RWPE1 (cell line): ENCODE results near the gene ZKSCAN8.
"Not testable (repeated sequence)": the region's sequence is repeated elsewhere in the genome, so short reads cannot be mapped to it uniquely, and the experiment has no call there.

ENCODE experiments used
- CTCF ChIA-PET: fragments of 350-600 bp; sonication (Branson Sonifier 250); formaldehyde crosslinking; extraction: SDS; loops from one replicate; lab custom pipeline; 2021; lab: Yijun Ruan, JAX
- POLR2A ChIA-PET: fragments of 400-600 bp; formaldehyde crosslinking; extraction: SDS; loops from one replicate; lab custom pipeline; 2020; ENCODE audit warnings: antibody characterized with exemption; ENCODE audit not compliant: low non-redundant PET; lab: Yijun Ruan, JAX
- DNase-seq: peaks from one replicate; pipeline ENCODE4 v3.0.0; 2012; ENCODE audit warnings: low spot score
- H3K27ac ChIP-seq: fragments of 450-650 bp; 2 replicates; pipeline ENCODE4 v1.5.1; 2017
- TF ChIP-seq, protein P1 (sequence below): fragments of 450-650 bp; conservative IDR thresholded peaks from 2 replicates; pipeline ENCODE4 v1.5.1; 2017; ENCODE audit warnings: low read depth, mild to moderate bottlenecking

ZKSCAN8 gene

DNA sequence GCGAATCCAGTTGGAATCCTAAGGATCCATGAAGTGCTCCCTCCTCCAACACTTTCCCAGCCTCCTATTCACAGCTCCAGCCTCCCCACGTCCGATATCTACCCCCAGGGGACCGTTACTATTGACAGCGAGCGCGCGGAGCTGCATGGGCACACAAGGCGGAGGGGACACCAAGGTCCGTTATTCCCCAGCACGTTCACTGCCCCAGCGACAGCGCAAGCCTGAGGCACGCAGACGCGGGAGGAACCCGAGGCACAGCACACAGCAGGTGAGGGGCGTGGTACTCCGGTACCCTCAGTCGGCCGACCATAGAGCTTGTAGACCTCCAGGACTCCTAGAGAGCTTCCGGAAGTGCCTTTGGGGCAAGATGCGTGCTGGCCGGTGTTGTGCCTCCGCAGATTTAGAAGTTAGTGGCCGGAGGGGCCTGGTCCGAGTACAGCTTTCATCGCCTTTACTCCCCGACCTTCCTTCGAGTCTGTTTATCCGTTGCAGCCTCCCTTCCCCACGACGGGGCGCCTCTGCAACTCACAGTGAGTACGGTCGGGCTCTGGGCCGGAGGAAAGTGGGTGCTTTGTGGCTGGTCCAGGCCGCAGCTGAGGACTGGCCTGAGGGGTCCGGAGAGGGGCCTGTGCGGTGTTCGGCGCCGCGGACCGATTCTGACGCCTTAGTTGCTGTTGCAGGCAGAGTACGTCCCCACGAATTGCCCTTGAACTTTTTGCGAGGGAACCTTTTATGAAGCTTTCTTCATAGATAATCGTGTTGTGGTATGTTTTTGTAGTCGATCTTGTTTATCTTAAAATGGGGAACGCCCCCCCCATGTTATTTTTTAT lies at the start of gene ZKSCAN8:
ZKSCAN8 (plus strand) TSS at position 384 of the 830 bp plus-strand sequence. CDS start 6,525 bp downstream, outside the sequence.
- POLR2A ChIA-PET = interaction anchor here (1.6 to 2.3 kb wide), 2 partner anchors 17 to 77 kb away, joined by 5 to 9 read pairs; partner anchors contain the start of gene ZSCAN16
- CTCF ChIA-PET = interaction anchor here (0.6 to 1.5 kb wide), 2 partner anchors 214 to 1546 kb away, joined by 3 to 6 read pairs; no protein-coding TSS in a partner anchor
- TF ChIP-seq, protein P1, sequence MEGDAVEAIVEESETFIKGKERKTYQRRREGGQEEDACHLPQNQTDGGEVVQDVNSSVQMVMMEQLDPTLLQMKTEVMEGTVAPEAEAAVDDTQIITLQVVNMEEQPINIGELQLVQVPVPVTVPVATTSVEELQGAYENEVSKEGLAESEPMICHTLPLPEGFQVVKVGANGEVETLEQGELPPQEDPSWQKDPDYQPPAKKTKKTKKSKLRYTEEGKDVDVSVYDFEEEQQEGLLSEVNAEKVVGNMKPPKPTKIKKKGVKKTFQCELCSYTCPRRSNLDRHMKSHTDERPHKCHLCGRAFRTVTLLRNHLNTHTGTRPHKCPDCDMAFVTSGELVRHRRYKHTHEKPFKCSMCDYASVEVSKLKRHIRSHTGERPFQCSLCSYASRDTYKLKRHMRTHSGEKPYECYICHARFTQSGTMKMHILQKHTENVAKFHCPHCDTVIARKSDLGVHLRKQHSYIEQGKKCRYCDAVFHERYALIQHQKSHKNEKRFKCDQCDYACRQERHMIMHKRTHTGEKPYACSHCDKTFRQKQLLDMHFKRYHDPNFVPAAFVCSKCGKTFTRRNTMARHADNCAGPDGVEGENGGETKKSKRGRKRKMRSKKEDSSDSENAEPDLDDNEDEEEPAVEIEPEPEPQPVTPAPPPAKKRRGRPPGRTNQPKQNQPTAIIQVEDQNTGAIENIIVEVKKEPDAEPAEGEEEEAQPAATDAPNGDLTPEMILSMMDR = no peak
- DNase-seq = peak; percentile 83
- H3K27ac ChIP-seq = peak within 1 kb of the TSS; percentile 81

DNA sequence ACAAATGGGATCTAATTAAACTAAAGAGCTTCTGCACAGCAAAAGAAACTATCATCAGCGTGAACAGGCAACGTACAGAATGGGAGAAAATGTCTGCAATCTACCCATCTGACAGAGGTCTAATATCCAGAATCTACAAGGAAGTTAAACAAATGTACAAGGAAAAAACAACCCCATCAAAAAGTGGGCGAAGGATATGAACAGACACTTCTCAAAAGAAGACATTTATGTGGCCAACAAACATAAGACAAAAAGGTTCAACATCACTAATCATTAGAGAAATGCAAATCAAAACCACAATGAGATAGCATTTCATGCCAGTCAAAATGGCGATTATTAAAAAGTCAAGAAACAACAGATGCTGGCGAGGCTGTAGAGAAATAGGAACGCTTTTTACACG lies 39.5 kb upstream of the ZKSCAN8 start:
- CTCF ChIA-PET, H3K27ac ChIP-seq, POLR2A ChIA-PET, DNase-seq: not testable (repeated sequence)

DNA sequence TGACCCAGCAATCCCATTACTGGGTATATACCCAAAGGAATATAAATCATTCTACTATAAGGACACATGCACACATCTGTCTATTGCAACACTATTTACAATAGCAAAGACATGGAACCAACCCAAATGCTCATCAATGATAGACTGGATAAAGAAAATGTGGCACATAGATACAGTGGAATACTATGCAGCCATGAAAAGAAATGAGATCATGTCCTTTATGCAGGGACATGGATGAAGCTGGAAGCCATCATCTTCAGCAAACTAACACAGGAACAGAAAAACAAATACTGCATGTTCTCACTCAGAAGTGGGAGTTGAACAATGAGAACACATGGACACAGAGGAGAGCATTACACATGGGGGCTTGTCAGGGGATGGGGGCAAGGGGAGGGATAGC lies 39.0 kb upstream of the ZKSCAN8 start:
- DNase-seq, H3K27ac ChIP-seq, CTCF ChIA-PET, POLR2A ChIA-PET: not testable (repeated sequence)

DNA sequence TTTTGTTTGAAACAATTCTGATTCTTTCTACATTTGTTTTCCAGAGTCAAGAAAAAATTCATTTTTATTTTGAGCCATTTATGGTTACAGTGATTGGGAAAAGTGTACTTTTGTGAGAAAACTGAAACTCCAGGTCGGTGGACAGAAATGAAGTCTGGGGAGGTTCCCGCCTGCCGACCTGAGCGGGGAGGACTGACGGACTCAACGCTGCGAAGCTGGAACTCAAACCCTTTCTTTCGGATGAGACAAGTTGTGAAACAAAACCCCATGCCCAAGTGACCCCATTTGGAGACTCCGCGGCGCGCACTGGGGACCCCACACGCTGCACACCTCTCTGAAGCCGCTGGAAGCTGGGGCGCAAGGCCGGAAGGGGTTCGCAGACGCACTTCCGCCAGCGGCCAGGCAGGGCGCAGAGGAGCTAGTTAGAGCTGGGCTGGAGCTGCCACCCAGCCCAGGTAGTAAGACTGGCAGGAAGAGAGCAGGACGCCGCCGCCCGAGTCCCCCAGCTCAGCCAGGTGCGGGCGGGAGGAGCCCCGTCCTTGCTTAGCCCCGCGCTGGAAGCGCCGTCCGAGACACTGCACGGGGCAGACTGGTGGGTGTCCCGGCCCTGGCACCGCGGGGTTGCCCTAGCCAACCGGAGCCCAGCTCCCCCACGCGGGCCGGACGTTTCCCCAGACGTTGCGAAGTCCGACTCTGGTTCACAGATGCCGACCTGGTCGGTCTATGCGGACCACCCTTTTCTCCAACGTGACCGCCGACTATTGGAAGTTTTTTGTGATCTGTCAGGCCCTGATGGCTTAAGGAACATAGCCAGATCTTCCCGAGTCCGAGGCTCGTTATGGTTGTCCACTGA lies 37.1 kb upstream of the ZKSCAN8 start:
- CTCF ChIA-PET = interaction anchor here (0.6 to 0.8 kb wide), 6 partner anchors 12 to 1827 kb away, joined by 3 to 5 read pairs (median 4); no protein-coding TSS in a partner anchor
- TF ChIP-seq, protein P1 = peak; percentile 50
- POLR2A ChIA-PET = interaction anchor here (0.5 to 0.9 kb wide), 3 partner anchors 10 to 231 kb away, joined by 3 to 14 read pairs (median 3); no protein-coding TSS in a partner anchor
- peak; percentile 84 for DNase-seq
- peak overlapping the region; percentile 80 for H3K27ac ChIP-seq

DNA sequence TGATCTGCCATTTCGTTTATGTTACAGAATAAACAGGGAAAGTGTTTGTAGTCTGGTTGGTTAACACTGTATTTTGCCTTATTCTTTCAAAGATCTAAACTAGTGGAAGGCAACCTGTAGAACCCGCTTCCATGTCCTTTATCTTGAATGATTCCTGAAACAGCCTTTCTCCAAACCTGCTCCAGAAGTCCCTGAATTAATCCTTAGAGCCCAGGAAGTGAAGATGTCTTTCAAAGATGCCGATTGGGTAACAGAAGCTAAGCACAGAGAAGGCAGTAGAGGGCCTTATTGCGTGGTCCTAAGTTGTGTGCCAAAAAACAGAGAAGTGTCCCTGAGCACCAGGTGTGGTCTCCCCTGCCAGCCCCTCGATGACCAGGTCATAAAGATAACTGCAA lies 36.4 kb upstream of the ZKSCAN8 start:
- CTCF ChIA-PET = interaction anchor here (0.6 to 0.7 kb wide), 2 partner anchors 33 to 246 kb away, joined by 3 to 4 read pairs; no protein-coding TSS in a partner anchor
- POLR2A ChIA-PET = interaction anchor here (0.5 to 0.9 kb wide), 2 partner anchors 9 to 114 kb away, joined by 3 to 7 read pairs; no protein-coding TSS in a partner anchor

DNA sequence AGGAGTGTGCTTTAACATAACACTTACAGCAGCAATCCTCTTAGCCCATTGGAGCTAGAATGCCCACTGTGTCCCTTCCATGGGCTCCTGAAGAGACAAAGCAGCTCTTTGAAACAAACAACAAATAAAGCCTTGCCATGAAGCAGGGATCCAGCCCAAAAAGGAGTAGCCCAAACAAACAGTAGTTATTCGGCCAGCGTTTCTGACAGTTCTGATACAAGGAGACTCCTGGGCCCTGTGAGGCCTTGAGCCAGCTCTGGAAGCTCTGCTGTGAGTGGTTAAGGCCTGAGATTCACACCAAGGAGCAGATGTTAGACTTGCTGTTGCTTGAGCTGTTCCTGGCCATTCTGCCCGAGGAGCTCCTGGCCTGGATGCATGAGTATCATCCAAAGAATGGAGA lies 34.2 kb upstream of the ZKSCAN8 start:
- TF ChIP-seq, protein P1 = no peak
- DNase-seq = no peak
- ChIA-PET POLR2A (no interaction called here), CTCF (no interaction called here)
- no peak overlapping the region for H3K27ac ChIP-seq

More for the DNA sequence above, 36.4 kb upstream of the ZKSCAN8 start:
- H3K27ac ChIP-seq = peak overlapping the region; percentile 80
- TF ChIP-seq, protein P1 = no peak
- DNase-seq = peak; percentile 13

DNA sequence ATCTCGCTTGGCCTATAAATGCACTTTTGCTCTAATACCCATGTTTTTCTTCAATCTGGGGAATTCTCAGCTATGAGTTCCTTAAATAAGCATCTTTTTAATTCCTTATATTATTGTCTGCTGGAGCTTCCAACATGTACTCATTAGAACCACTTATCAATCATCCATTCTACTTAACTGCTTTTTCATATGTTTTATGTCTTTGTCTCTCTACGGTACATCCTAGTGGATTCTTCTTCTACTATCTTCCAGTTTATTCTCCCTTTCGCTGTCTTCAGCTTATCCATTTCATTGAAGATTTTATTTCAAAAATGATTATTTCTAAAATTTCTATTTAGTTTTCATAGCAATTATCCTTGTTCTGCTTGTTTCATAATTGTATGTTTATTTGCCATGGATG lies 29.7 kb upstream of the ZKSCAN8 start:
- ChIA-PET CTCF (no interaction called here), POLR2A (no interaction called here)
- no peak for DNase-seq
- no peak overlapping the region for H3K27ac ChIP-seq
- TF ChIP-seq, protein P1 = no peak
